PC-3 (cell line): ENCODE data around the gene MIXL1. TPM values are rescaled to one million over a fixed set of nuclear protein-coding genes. Genes with fewer than 3 reads are reported as not detected.

Source experiments
- ATAC-seq: fragments of 200-7000 bp; cut with Tn5 transposase; 2 replicates; pipeline ENCODE4 v1.9.1; 2020; ENCODE audit warnings: mild to moderate bottlenecking, moderate library complexity
- BruUV-seq: library from RNA; stranded (reverse); fragments of 400-500 nt; replicated peaks from 2 replicates; lab custom pipeline; 2021; lab: Mats Ljungman, UMichigan
- CTCF ChIA-PET: fragments of 300-600 bp; sonication (Branson Sonifier 250); formaldehyde crosslinking; loops from one replicate; lab custom pipeline; 2022; ENCODE audit warnings: antibody characterized with exemption; lab: Charles Lee
- POLR2A ChIA-PET: fragments of 300-600 bp; sonication (Branson Sonifier 250); formaldehyde crosslinking; loops from one replicate; lab custom pipeline; 2022; ENCODE audit warnings: antibody characterized with exemption; ENCODE audit not compliant: unreplicated experiment; lab: Charles Lee
- DNase-seq: peaks from one replicate; pipeline ENCODE4 v3.0.0-alpha.2; 2015
- H2AFZ ChIP-seq: fragments of 300-600 bp; sonication (generic); 2 replicates; pipeline ENCODE4 v1.6.0; 2016; ENCODE audit warnings: antibody characterized with exemption, low read length
- H3F3A ChIP-seq: fragments of 300-600 bp; sonication (generic); one replicate; pipeline ENCODE4 v1.6.0; 2017; ENCODE audit warnings: antibody characterized with exemption, low read length, control low read depth, mild to moderate bottlenecking; ENCODE audit not compliant: unreplicated experiment
- H3K27ac ChIP-seq: fragments of 300-600 bp; sonication (generic); 2 replicates; pipeline ENCODE4 v1.5.1; 2016; ENCODE audit warnings: mild to moderate bottlenecking, low read length
- H3K27me3 ChIP-seq: fragments of 300-600 bp; sonication (generic); 2 replicates; pipeline ENCODE4 v1.6.1; 2016; ENCODE audit warnings: low read length, mixed read lengths
- H3K36me3 ChIP-seq: fragments of 300-600 bp; sonication (generic); 2 replicates; pipeline ENCODE4 v1.6.1; 2016; ENCODE audit warnings: low read depth, mixed run types, low read length, mixed read lengths
- H3K4me1 ChIP-seq: fragments of 300-600 bp; sonication (generic); 2 replicates; pipeline ENCODE4 v1.5.1; 2016; ENCODE audit warnings: low read length; ENCODE audit not compliant: insufficient read depth
- H3K4me2 ChIP-seq: fragments of 300-600 bp; sonication (generic); 2 replicates; pipeline ENCODE4 v1.6.0; 2016; ENCODE audit warnings: low read length
- H3K4me3 ChIP-seq: fragments of 300-600 bp; sonication (generic); 2 replicates; pipeline ENCODE4 v1.5.1; 2016; ENCODE audit warnings: mild to moderate bottlenecking, low read length, mixed read lengths
- H3K79me2 ChIP-seq: fragments of 300-600 bp; sonication (generic); 2 replicates; pipeline ENCODE4 v1.6.1; 2017; ENCODE audit warnings: low read length, mixed read lengths
- H3K9ac ChIP-seq: fragments of 300-600 bp; sonication (generic); 2 replicates; pipeline ENCODE4 v1.6.0; 2016; ENCODE audit warnings: mild to moderate bottlenecking, low read length
- H3K9me2 ChIP-seq: fragments of 300-600 bp; sonication (generic); replicated peaks from 2 replicates; pipeline ENCODE4 v1.6.1; 2016; ENCODE audit warnings: mixed run types, low read length, mixed read lengths
- H3K9me3 ChIP-seq: fragments of 300-600 bp; sonication (generic); 2 replicates; pipeline ENCODE4 v1.6.1; 2016; ENCODE audit warnings: low read length, mixed read lengths
- H4K20me1 ChIP-seq: fragments of 300-600 bp; sonication (generic); 2 replicates; pipeline ENCODE4 v1.6.1; 2016; ENCODE audit warnings: low read length, mixed read lengths
- CTCF ChIP-seq: fragments of 300-600 bp; sonication (generic); conservative IDR thresholded peaks from 2 replicates; pipeline ENCODE4 v1.5.1; 2017; ENCODE audit warnings: antibody characterized with exemption, low read depth, mild to moderate bottlenecking, low read length
- EZH2 ChIP-seq: fragments of 300-600 bp; sonication (generic); IDR thresholded peaks from one replicate; pipeline ENCODE4 v1.6.1; 2017; ENCODE audit warnings: antibody characterized with exemption, mild to moderate bottlenecking, low read length; ENCODE audit not compliant: unreplicated experiment
- EZH2phosphoT487 ChIP-seq: fragments of 300-600 bp; sonication (generic); IDR thresholded peaks from 2 replicates; pipeline ENCODE4 v1.6.1; 2018; ENCODE audit warnings: mild to moderate bottlenecking, antibody characterized with exemption, low read length, borderline replicate concordance
- intact Hi-C: fragments of 100-400 bp; cut with micrococcal nuclease; formaldehyde crosslinking; loops from 2 replicates; pipeline ENCODE4 v1.9.0; 2023
- total RNA-seq: library from RNA; depleted of rRNA; stranded (reverse); fragments of >200 nt; gene quantifications from 2 replicates; pipeline ENCODE4 v1.2.3, GENCODE V29; 2014

The MIXL1 gene
- total RNA-seq, 1 experiment from 2014 or later: not detected

- Histone ChIP-seq H3K27ac (peak within 1 kb of the TSS; percentile 42), H4K20me1 (peaks cover 29% of the 10 kb centered on the region), H3F3A (no peaks in the 10 kb centered on the region), H3K4me1 (peaks cover 27% of the 10 kb centered on the region), H3K9ac (peak within 1 kb of the TSS; percentile 84), H3K9me2 (no peaks in the 10 kb centered on the region), H2AFZ (peak within 1 kb of the TSS; percentile 94), H3K79me2 (peaks cover 59% of the 10 kb centered on the region), H3K9me3 (no peaks in the 10 kb centered on the region), H3K4me3 (peak within 1 kb of the TSS; percentile 80), H3K4me2 (peak within 1 kb of the TSS; percentile 90), H3K27me3 (no peaks in the 10 kb centered on the region), H3K36me3 (peaks cover under 1% of the 10 kb centered on the region; the same call in 1 of the 2 replicates)
- intact Hi-C loops: loop anchor here (2.0 to 5.0 kb wide), 3 partner anchors 62 to 1981 kb away; partner anchors contain the start of genes IBA57 and LIN9
- ATAC-seq (peak; percentile 94), DNase-seq (peak; percentile 95)
- no TSS peak for BruUV-seq
- TF ChIP-seq EZH2phosphoT487 (no peak), CTCF (0 out of 2 replicates have a peak, but pooled peaks have one; percentile 12)
- ChIA-PET POLR2A (interaction anchor here (0.6 kb wide), 1 partner anchor 29 kb away, joined by 3 read pairs; no protein-coding TSS in a partner anchor), CTCF (interaction anchor here (0.5 kb wide), 1 partner anchor 63 kb away, joined by 4 read pairs; no protein-coding TSS in a partner anchor)
Measured at GRCh38 chr1:226186124-226187018, 37.1 kb upstream of the MIXL1 start, which contains the start of gene ACBD3. Gene ACBD3 (minus strand): TSS chr1:226186741. CDS start chr1:226186675, 66 bp downstream.

GRCh38 chr1:226187019-226187322 lies 36.5 kb upstream of the MIXL1 start:
- ChIA-PET CTCF (no interaction called here), POLR2A (no interaction called here)
- H3F3A ChIP-seq: no peaks in the 10 kb centered on the region
- H4K20me1 ChIP-seq: peaks cover 24% of the 10 kb centered on the region
- peak overlapping the region; percentile 90 for H3K4me2 ChIP-seq
- no peaks in the 10 kb centered on the region for H3K27me3 ChIP-seq
- no peak for ATAC-seq
- H2AFZ ChIP-seq: peak overlapping the region; percentile 94
- DNase-seq: no peak
- intact Hi-C loops: loop anchor here (2.0 to 5.0 kb wide), 3 partner anchors 62 to 1980 kb away; partner anchors contain the start of genes IBA57 and LIN9
- peak overlapping the region; percentile 42 for H3K27ac ChIP-seq
- H3K4me1 ChIP-seq: peaks cover 27% of the 10 kb centered on the region
- H3K36me3 ChIP-seq: no peaks in the 10 kb centered on the region; the same call in 1 of the 2 replicates
- H3K9ac ChIP-seq: peak overlapping the region; percentile 84
- H3K79me2 ChIP-seq: peaks cover 53% of the 10 kb centered on the region
- H3K9me2 ChIP-seq: no peaks in the 10 kb centered on the region
- peak overlapping the region; percentile 80 for H3K4me3 ChIP-seq
- TF ChIP-seq EZH2phosphoT487 (no peak), CTCF (no peak), EZH2 (no peak)
- no peaks in the 10 kb centered on the region for H3K9me3 ChIP-seq
- TSS peak; percentile 91 for BruUV-seq

GRCh38 chr1:226187380-226187779 lies 36.1 kb upstream of the MIXL1 start:
- Histone ChIP-seq H3K79me2 (peaks cover 49% of the 10 kb centered on the region), H3K36me3 (no peaks in the 10 kb centered on the region; the same call in 1 of the 2 replicates), H3K9me2 (no peaks in the 10 kb centered on the region), H4K20me1 (peaks cover 21% of the 10 kb centered on the region), H3K9ac (peak overlapping the region; percentile 84), H3K4me2 (peak overlapping the region; percentile 90), H3K27ac (no peak overlapping the region), H3K9me3 (no peaks in the 10 kb centered on the region), H3K27me3 (no peaks in the 10 kb centered on the region), H3F3A (no peaks in the 10 kb centered on the region), H3K4me3 (peak overlapping the region; percentile 80), H2AFZ (peak overlapping the region; percentile 94), H3K4me1 (peaks cover 24% of the 10 kb centered on the region)
- no peak for DNase-seq
- no peak for ATAC-seq
- ChIA-PET CTCF (no interaction called here), POLR2A (no interaction called here)
- no TSS peak for BruUV-seq
- intact Hi-C loops: loop anchor here (2.0 to 5.0 kb wide), 3 partner anchors 63 to 1980 kb away; partner anchors contain the start of genes IBA57 and LIN9
- TF ChIP-seq EZH2phosphoT487 (no peak), EZH2 (no peak), CTCF (no peak)
